Mammary epithelial cell (primary cell): ENCODE measurements around the gene ERVW-1.
"Not testable (repeated sequence)": the region's sequence is repeated elsewhere in the genome, so short reads cannot be mapped to it uniquely, and the experiment has no call there.

ENCODE experiments used
- EZH2 ChIP-seq: IDR thresholded peaks from 2 replicates; pipeline ENCODE4 v1.6.1; 2012; ENCODE audit warnings: low read length, inconsistent platforms, borderline replicate concordance
- TF ChIP-seq, protein P1 (sequence below), 2 donors: IDR thresholded peaks in 1 of 2; conservative IDR thresholded peaks in 1 of 2; 2 replicates each; pipeline ENCODE4 v1.5.1; 2011 to 2012; ENCODE audit warnings: inconsistent platforms in 2 of 2, low read length in 2 of 2, mild to moderate bottlenecking in 2 of 2, control low read depth in 1 of 2, low read depth in 1 of 2; ENCODE audit not compliant: insufficient read depth in 1 of 2; ENCODE audit errors: extremely low read depth in 1 of 2

DNA sequence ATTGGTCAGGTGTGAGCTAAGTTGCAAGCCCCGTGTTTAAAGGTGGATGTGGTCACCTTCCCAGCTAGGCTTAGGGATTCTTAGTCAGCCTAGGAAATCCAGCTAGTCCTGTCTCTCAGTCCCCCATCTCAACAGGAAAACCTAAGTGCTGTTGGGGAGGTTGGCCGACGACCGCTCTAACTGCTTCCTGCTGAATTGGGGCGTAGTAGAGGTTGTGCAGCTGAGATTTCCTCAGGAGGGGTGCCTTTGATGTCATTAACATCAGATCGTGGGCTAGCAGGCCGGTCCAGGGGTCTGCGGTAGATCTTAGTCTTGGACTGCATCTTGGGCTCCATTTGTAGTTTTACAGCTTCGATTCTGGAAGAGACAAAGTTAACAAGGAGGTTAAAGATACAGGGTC lies 9.2 kb downstream of the ERVW-1 start:
- TF ChIP-seq, protein P1, sequence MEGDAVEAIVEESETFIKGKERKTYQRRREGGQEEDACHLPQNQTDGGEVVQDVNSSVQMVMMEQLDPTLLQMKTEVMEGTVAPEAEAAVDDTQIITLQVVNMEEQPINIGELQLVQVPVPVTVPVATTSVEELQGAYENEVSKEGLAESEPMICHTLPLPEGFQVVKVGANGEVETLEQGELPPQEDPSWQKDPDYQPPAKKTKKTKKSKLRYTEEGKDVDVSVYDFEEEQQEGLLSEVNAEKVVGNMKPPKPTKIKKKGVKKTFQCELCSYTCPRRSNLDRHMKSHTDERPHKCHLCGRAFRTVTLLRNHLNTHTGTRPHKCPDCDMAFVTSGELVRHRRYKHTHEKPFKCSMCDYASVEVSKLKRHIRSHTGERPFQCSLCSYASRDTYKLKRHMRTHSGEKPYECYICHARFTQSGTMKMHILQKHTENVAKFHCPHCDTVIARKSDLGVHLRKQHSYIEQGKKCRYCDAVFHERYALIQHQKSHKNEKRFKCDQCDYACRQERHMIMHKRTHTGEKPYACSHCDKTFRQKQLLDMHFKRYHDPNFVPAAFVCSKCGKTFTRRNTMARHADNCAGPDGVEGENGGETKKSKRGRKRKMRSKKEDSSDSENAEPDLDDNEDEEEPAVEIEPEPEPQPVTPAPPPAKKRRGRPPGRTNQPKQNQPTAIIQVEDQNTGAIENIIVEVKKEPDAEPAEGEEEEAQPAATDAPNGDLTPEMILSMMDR (conservative IDR thresholded peaks at IDR 0.05 in 1 of 2, IDR thresholded peaks at IDR 0.05 in 1 of 2; ENCODE audit: extremely low read depth in 1 of 2, insufficient read depth in 1 of 2, low read depth in 1 of 2, low read length in 2 of 2): not testable (repeated sequence)
- TF ChIP-seq EZH2: not testable (repeated sequence)
